ENCODE measurements around the gene PLOD1. TPM values are rescaled to one million over a fixed set of nuclear protein-coding genes. Genes with fewer than 3 reads are reported as not detected.

Gene PLOD1
- total and polyA plus RNA-seq, 2 of the 13 experiments (the other 11 are each of a cell fraction or from before 2014, with no cell fraction given), result 70.1 to 318 TPM

- TF ChIP-seq ISX (CRISPR knock-in tag; conservative IDR thresholded peaks at IDR 0.05) (peak; percentile 42; the same call in 1 of the 2 replicates), RFX3 (CRISPR knock-in tag; IDR thresholded peaks at IDR 0.05) (no peak), MEF2D (CRISPR knock-in tag; IDR thresholded peaks at IDR 0.05) (peak; percentile 42; the same call in 1 of the 2 replicates), IRX3 (CRISPR knock-in tag; IDR thresholded peaks at IDR 0.05; ENCODE audit: borderline replicate concordance, low read depth) (no peak), NCOA5 (CRISPR knock-in tag; IDR thresholded peaks at IDR 0.05) (0 out of 2 replicates have a peak, but pooled peaks have one; percentile 56), FOXO4 (CRISPR knock-in tag; conservative IDR thresholded peaks at IDR 0.05) (no peak), SNAI1 (CRISPR knock-in tag; IDR thresholded peaks at IDR 0.05; ENCODE audit: borderline replicate concordance) (0 out of 2 replicates have a peak, but pooled peaks have one; percentile 60), SMAD3 (CRISPR knock-in tag; IDR thresholded peaks at IDR 0.05) (peak; percentile 81; the same call in 1 of the 2 replicates), TP53 (CRISPR knock-in tag; conservative IDR thresholded peaks at IDR 0.05) (no peak), AGO1 (IDR thresholded peaks at IDR 0.05; ENCODE audit: low read depth, low read length, poor library complexity, severe bottlenecking) (peak; percentile 90), NR2F1 (CRISPR knock-in tag; IDR thresholded peaks at IDR 0.05) (peak in 1 of 2 experiments; percentile 20; a peak in 1 of 4 replicates), SMC3 (IDR thresholded peaks at IDR 0.05; ENCODE audit: low read length) (no peak), ZNF30 (CRISPR knock-in tag; IDR thresholded peaks at IDR 0.05) (no peak), ZNF207 (IDR thresholded peaks at IDR 0.05; ENCODE audit: borderline replicate concordance) (no peak), ZNF674 (CRISPR knock-in tag; IDR thresholded peaks at IDR 0.05; ENCODE audit: low read depth) (no peak), JUND (CRISPR knock-in tag; IDR thresholded peaks at IDR 0.05) (peak; percentile 74), SNAPC2 (CRISPR knock-in tag; IDR thresholded peaks at IDR 0.05) (no peak), ARID4A (CRISPR knock-in tag; IDR thresholded peaks at IDR 0.05; ENCODE audit: borderline replicate concordance) (peak; percentile 87), ASH2L (IDR thresholded peaks at IDR 0.05; ENCODE audit: insufficient read length, low read depth, low read length) (peak; percentile 81), IRF2 (CRISPR knock-in tag; IDR thresholded peaks at IDR 0.05) (peak; percentile 90), ARNT (IDR thresholded peaks at IDR 0.05) (no peak), ZBTB2 (CRISPR knock-in tag; IDR thresholded peaks at IDR 0.05; ENCODE audit: low read depth) (peak; percentile 75), SSRP1 (CRISPR knock-in tag; IDR thresholded peaks at IDR 0.05) (no peak), SNRNP70 (IDR thresholded peaks at IDR 0.05; ENCODE audit: low read depth, low read length) (no peak)
Measured at GRCh38 chr1:11979851-11980675, 45.5 kb downstream of the PLOD1 start, which contains the start of gene MFN2 (continued).
